D341Med (cell line): ENCODE results near the gene INPP4B.

Experiments used
- DNase-seq: peaks from one replicate; pipeline ENCODE4 v3.0.0; 2012; ENCODE audit warnings: low spot score

INPP4B gene

DNA sequence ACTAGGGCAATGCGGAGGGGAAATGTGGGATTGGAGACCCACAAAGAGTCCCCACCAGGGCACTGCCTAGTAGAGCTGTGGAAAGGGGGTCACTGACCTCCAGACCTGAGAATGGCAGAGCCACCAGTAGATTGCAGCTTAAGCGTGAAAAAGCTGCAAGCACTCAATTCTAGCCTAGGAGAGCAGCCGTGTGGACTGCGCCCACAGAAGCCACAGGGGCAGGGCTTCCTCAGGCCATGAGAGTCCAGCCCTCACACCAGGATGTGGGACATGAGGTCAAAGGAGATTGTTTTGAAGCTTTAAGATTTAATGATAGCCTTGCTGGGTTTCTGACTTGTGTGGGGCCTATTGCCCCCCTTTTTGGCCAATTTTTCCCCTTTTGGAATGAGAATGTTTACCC, 379.0 kb downstream of the INPP4B start:
- DNase-seq: no peak

DNA sequence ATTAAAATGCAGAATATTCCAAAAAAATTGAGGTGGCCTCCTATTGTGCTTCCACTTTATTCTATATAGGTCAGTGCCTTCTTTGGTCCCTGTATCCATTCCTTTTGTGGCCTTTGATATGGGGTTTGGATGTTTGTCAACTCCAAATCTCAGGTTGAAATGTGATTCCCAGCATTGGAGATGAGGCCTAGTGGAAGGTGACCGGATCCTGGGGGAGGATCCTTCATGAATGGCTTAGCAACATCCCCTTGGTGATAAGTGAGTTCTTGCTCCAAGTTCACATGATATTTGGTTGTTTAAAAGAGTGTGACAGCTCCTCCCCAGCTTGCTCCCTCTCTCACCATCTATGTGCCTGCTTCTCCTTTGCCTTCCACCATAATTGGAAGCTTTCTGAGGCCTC, 380.6 kb downstream of the INPP4B start:
- DNase-seq: no peak

DNA sequence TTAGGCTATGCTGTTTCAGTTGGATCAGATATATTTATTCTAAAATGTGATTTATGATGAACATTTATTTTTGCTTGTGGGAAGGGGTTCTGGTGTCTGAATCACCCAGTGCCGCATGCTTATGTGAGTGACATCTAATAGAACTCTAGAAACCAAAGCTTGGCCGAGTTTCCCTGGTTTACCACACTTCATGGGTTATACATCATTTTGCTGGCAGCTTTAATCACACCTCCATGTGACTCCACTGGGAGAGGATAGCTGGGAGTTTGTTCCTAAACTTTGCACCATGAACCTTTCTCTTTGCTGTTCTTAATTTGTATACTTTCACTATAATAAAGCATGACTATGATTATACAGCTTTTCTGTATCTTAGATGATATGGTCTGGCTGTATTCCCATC, 382.9 kb downstream of the INPP4B start:
- DNase-seq: no peak

DNA sequence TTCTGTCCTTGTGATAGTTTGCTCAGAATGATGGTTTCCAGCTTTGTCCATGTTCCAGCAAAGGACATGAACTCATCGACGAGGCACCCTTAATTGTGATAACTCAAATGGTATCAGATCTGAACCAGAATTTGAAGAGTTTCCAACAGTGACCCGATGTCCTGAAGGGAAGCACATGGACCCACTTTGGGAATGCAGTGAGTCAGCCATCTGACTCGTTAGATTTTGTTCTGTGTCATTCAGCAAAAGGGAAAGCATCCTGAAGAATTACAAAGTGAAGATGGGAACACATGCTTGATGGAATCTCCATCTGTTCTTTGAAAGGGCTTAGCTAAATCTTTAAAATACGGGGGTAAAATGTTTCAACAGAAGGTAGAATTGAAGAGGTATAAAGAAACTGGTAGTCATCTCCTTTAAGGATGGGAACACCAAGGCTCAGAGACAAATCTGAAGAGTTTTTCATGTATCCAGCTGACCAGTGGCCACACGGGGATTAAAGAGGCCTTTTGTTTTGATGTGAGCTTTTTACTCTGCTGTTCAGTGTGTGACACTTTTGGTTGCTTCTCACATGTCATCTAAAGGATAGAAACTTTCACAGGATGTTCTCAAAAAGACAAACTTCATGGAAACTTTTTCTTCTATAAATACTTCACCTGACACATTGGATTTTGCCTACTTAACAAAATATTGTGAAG, 393.8 kb downstream of the INPP4B start:
- no peak for DNase-seq

DNA sequence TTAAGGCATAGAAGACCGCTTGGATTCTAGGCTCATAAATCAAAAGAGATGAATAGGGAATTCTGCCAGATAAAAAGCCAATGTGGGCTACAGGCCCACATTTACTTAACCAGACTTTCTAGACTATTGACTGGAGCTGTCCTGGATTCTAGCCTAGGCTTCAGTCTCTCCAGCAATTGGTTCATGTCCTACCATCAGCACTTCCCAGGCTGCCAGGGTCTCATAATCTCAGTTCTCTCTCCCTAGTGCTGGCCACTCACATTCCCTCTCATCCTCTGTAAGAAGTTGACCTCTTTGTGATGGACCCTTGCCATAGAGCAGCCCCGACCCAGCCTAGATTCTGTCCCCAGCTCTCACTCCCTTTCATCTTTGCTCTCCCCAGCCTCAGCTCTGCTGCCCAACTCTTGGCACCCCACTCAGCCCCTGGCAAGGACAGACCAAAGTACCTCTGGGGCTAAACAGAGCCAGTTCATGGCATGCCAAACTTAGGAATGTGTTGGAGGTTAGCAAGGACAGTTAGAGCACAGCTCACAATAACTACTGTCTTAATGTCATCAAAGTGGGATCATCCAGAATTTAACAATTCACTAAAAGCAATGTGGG, 396.2 kb downstream of the INPP4B start:
- no peak for DNase-seq

DNA sequence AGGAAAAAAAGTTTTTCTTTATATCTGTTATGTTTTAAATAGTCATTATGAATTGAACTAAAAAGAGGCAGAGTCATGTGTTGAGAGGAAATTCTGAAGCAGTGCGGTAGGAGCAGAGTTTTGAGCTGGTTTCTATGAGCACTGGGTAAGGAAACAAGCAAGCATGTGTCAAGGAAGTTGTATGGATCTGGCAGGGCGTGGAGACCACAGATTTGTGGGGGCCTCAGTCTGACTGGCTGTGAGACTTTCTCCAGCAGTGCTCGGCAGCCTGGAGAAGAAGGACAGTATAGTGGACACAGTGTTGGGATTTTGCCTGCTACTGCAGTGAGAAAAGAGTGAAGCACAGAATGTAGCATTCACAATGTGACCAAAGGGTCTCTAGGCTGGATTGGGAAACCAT, 399.1 kb downstream of the INPP4B start:
- no peak for DNase-seq

DNA sequence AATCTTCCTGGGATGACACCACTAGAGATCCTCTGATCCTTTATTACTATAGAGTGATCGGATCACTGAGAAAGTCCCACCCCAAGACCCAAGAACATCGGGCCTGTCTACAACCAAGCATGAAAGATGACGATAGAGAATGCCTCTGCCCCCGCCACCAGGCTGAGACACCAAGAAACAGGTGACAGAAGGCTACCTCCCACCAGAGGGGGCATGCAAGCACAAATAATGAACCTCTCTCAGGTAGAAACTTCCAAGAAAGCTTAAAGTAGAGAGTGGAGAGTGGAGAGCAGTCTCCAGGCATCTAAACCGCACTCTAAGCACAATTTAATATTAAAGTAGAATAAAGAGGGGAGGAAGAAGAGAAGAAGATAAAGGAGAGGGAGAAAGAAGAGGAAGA, 402.6 kb downstream of the INPP4B start:
- no peak for DNase-seq

DNA sequence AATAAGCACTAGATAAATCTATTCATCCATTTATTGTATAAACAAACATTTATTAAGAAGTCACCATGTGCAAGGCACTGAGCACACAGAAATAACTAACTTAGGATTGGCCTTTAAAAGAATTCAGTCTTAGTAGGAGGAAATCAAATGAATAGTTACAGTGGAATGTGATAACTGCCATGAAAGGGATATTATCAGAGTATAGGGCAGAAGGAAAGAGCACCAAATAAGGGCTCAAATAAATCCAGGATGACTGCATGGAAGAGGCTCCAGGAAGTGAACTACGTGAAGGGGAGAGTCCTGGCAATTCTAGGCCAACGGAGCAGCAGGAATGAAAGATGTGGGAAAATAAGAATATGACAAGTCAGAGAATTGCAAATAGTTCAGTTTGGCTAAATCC, 406.0 kb downstream of the INPP4B start:
- no peak for DNase-seq

DNA sequence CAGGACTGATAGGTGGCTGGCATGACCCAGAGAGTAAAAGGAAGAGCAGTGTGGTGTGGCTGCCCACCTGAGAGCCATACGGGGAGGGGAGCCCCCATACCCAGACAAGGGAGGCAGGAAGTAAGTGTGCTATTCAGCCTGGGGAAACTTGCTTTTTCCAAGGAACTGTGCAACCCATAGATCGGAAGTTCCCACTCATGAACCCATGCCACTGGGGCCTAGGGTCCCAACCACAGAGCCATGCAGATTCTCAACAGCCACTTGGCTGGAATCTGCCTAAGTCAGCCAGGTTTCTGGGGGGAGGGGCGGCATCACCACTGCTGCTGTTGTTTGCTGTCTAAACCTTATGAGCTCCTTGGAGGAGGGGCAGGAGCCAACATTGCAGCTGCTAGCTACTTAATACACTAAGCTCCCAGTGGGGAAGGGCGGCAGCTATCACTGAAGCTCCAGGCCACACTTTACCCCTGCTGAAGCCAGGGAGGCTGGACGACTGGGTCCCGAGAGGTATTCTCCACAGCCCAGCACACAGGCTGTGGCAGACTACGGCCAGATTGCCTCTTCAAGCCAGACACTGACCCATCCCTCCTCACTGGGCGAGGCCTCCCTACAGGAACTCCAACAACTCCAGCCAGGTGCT, 410.4 kb downstream of the INPP4B start:
- peak; percentile 37 for DNase-seq

DNA sequence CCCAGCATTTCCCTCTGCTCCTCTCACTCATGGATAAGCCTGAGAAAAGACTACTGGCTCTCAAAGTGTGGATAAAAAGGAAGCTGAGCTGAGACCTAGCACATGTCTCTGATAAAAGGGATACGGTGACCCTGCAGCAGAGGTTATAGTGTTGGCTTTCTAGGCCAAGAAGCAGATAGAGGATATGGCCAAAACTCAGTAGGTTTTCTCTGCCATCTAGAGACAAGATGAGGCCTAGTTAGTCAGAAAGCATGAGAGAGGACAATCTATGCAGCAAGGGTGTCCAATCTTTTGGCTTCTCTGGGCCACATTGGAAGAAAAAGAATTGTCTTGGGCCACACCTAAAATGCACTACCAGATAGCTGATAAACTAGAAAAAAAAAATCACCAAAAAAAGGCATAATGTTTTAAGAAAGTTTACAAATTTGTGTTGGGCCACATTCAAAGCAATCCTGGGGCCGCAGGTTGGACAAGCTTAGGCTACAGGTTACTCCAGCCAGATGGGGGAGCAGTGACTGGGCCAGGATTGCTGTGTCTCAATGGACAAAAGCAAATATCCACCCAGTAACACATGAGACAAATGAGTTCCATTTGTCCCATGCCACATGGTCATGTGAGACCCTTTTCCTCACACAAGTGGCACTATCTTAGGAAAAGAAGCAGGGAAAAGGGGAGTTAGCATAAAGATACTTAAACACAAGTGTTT, 411.4 kb downstream of the INPP4B start:
- DNase-seq: no peak

DNA sequence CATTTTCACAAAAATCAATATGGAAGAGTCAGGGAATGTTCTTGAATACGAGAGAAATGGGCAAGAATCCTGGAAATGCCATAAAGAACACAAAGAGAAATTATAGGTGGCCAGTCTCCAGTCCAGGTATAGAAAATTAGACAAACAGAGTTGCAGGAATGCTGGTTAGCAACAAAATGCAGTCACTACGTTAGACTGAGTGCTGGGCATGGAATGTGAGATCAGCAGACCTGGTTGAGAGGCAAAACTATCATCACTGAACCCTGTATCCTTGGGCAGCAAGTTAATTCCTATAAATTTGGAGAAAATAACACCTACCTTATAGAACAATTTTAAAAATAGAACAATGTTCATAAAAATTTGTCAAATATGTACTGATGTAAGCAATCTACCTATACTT, 417.4 kb downstream of the INPP4B start:
- no peak for DNase-seq

DNA sequence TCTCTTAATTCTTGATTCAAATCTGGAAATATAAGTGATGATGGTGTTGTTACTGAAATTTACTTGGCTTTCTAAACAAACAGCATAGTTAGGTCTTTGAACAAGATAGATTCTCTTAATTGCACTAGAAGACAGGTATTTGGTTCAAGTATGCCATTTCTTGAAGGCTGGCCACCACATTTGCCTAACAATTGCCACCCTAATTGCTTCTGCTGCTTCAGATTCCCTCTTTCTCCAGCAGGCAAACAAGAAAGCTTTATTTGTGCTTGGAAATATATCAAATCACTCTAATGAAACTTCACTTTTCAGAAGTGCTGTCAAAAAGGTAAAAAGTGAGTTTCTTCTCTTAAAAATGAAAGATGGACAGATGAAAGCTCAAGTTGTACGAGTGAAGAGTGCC, 418.6 kb downstream of the INPP4B start:
- DNase-seq: no peak

DNA sequence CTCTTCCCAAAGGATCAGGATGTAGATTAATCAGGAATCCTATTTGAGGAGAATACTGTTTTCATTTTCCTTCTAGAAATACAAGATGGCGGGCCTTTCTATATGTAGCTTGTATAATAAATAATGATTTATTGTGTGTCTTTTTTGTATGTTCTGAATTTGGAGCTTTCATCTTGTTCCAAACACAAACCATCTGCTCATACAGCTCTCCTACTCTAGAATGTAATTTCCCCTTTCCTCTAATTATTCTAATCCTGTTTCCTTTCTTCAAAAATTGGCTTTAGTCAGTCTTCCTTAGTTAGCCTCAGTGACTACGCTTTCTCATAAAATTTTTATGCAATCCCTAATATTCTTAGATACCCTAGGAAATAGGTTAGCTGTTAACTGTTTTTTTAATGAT, 422.2 kb downstream of the INPP4B start:
- DNase-seq: no peak

DNA sequence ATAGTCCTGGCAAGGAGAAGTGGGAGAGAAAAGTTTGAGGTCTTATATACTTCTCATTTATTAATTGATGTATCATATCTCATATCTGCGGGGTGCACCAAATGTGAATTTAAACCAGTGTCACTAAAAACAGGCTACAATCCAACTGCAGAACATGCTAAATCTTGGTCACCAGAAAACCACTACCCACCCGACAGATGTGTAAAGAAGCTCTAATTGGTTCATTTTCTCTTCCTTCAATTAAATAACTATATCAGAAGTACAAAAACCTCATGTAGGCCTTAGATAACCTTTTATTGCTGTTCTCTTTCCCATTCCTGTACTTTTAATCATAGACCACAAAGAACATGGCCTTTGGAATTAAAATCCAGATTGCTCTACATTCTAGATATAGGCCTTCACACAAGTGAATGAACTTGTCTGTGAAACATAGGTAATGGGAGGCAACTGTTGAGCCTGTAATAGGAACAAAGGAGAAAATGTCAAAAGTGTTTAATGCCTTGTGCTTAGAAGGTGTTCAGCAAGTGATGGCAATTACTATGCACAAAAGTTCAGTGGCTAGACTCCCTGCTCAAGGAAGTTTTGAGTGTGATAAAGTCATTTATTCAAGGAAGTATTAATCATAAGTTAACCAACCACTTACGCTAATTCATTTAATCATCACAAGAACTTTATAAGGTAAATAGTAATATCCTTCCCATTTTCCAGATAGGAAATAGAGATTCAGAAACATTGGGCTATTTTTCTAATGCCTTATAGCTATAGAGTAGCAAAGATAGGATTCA, 425.6 kb downstream of the INPP4B start:
- DNase-seq: no peak

DNA sequence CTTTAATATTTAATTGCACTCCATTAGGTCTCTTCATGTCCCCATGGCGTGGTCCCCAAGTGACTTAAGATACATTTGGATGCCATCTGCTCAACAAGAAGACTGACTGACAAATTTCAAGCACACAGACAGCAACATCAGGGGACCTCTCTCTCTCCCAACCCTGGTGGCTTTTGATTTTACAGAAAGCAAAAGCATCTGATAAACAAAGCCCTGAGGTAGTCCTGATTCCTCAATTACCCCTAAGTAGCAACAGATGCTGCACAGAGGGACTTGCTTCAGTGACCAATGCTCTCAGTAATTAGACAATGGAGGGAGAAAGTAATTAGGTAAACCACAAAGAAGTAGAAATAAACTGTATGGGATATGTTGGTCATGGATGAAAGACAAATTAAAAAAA, 426.4 kb downstream of the INPP4B start:
- no peak for DNase-seq

DNA sequence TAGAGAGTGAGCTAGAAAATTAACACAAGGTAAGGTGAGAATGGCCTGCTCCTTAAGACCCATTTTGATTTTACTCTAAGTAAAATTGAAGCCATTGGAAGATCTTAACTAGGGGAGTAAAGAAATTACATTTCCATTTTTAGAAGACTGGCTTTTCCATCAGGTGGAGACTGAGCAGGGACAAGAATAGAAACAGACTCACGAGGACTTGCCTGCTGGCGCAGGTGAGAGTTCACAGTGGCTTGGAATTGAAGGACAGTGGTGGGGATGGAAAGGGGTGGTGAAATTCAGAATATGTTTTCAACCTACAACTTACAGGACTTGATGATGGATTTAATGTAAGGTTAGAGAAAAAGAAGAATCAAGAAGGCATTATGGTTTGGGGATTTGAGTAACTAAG, 427.4 kb downstream of the INPP4B start:
- no peak for DNase-seq

DNA sequence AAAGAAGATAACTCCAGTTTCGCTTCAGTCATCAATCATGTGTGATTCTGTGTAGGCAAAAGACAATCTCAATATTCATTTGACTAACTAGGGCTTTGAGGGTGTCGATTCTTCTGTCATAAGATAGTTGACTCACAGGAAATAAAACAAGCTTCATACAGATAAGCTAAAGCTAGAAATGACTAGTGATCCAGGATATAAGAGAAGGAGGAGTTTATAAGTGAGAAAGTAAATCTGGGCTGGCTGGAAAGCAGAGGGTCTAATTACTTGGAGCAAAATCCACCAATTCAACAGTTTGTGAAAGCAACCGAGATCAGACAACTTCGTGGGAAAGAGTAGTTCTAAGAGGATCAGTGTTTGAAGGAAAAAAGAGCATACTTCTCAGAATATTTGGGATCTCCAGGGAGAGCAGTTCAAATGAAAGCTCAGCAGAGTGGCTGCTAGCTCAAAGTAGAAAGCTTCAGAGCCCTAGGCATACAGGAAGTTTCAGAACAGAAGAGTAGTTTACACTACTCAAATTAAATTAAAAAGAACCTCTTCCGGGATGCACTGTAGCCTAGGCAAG, 429.3 kb downstream of the INPP4B start:
- DNase-seq: no peak

DNA sequence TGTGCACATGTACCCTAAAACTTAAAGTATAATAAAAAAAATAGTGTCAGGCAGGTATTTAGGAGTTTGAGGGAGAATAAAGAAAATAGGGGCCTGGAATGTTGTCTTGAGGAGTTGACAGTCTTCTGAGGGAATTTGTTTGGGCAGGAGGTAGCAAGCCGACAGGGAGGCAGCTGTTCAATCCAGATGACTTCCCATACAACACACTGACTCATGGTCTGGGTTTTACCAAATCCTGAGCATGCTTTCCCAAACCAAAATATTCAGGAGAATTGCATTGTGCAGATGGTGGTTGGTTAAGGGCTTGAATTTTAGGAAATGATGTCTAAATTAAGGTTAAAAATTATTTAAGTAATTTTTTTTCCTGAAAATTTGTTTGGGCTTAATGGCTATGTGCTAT, 430.0 kb downstream of the INPP4B start:
- no peak for DNase-seq

DNA sequence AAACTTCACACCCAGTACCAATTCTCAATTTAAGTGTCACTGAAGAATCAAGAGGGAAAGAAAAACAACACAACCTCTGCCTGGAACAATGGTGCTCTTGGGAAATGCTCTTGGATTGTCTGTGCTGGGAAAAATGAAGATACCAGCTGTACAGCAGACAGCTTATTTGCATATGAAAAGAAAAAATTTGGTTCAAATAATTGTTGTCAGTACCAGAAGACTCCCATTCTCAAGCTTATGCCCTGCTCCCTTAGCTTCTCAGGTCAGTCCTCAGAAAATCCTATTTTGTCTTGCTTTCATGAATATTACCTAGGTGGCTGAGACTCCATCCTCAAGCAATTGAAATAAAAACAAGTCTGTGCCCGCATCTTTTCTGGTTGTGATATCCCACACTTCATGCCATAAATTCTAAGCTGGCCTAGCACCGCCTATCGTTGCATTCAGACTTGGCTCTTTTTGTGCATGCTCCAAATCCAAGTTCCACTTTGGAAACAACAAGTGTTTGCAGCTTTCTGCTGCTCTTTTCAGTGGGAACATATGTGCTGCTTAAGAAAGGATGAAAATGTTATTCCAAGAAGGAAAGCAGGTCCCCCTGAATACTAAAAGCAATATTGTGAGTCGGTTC, 431.6 kb downstream of the INPP4B start:
- DNase-seq: no peak

DNA sequence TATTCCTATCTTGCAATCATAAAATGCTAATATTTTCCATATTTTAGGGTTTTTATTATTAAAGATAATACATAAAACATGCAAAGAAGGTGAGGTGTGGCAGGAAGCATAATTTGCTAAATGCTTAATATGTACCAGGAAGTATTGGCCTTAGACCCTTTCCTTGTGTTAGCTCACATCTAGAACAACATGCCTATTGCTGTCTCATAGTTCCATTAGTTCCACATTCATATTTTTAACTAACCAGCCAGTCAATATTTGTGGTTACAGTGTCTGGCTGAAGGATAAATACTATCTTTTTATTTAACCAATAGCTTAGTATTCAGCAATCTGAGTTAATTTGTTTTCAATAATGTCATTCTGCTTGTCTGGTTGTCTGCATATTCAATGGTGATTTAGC, 432.6 kb downstream of the INPP4B start:
- DNase-seq: no peak

DNA sequence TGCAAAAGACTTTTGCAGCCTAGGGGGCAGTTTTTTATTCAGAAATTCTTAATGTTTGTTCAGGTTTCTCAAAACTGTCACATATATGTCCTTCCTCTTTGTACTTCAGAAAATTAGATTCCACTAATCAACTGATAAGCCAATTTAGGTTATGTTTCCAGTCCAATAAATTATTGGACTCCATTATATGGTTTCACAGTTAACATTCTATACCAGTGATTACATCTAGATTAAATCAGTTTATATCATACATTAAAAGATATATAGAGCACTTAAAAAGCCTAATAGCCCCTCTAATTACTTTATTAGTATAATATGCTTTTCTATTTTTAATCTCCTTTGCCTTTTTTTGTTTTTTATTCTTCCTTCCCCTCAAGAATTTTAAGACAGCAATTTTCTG, 434.1 kb downstream of the INPP4B start:
- DNase-seq: no peak
